Osteocyte (in vitro differentiated cells): ENCODE results near the gene FZD7. TPM values are rescaled to one million over a fixed set of nuclear protein-coding genes. Genes with fewer than 3 reads are reported as not detected.
A peak's percentile ranks its signal among the peaks of the same experiment; 100 is the strongest.

Experiments
- DNase-seq: peaks from one replicate; pipeline ENCODE4 v3.0.0; 2021; ENCODE audit warnings: mixed read lengths; ENCODE audit not compliant: unreplicated experiment; ENCODE audit errors: extremely low spot score
- H3K27ac Mint-ChIP-seq: one replicate; pipeline ENCODE4 v1.8.0; 2021; ENCODE audit warnings: mild to moderate bottlenecking, mixed read lengths; ENCODE audit not compliant: unreplicated experiment
- H3K27me3 Mint-ChIP-seq: one replicate; pipeline ENCODE4 v1.8.0; 2021; ENCODE audit warnings: mixed read lengths; ENCODE audit not compliant: unreplicated experiment
- H3K36me3 Mint-ChIP-seq: one replicate; pipeline ENCODE4 v1.8.0; 2021; ENCODE audit warnings: mixed read lengths; ENCODE audit not compliant: unreplicated experiment
- H3K4me1 Mint-ChIP-seq: one replicate; pipeline ENCODE4 v1.8.0; 2021; ENCODE audit warnings: mixed read lengths; ENCODE audit not compliant: unreplicated experiment
- H3K4me3 Mint-ChIP-seq: one replicate; pipeline ENCODE4 v1.8.0; 2021; ENCODE audit warnings: mild to moderate bottlenecking, moderate library complexity, mixed read lengths; ENCODE audit not compliant: unreplicated experiment
- H3K9me3 Mint-ChIP-seq: one replicate; pipeline ENCODE4 v1.8.0; 2021; ENCODE audit warnings: mixed read lengths; ENCODE audit not compliant: unreplicated experiment
- CTCF ChIP-seq: fragments of 200-600 bp; sonication (generic); IDR thresholded peaks from 2 replicates; pipeline ENCODE4 v1.5.0; 2021; ENCODE audit warnings: antibody characterized with exemption, mild to moderate bottlenecking, moderate library complexity
- total RNA-seq: library from RNA; stranded (reverse); gene quantifications from 2 replicates; pipeline ENCODE4 v1.2.1, GENCODE V29; 2021

FZD7 gene
- total RNA-seq, 1 donor from 2014 or later: 37.0 TPM

- Mint-ChIP-seq H3K36me3 (no peaks in the 10 kb centered on the region), H3K4me3 (no peak overlapping the region), H3K27ac (no peak overlapping the region), H3K4me1 (peaks cover 14% of the 10 kb centered on the region), H3K9me3 (no peaks in the 10 kb centered on the region), H3K27me3 (peaks cover 8% of the 10 kb centered on the region)
- TF ChIP-seq CTCF: no peak
- no peak for DNase-seq
Observed at GRCh38 chr2:202061695-202062094, 28.0 kb downstream of the FZD7 start.

- no peak for TF ChIP-seq CTCF
- no peak overlapping the region for H3K4me3 Mint-ChIP-seq
- no peak for DNase-seq
- H3K27ac Mint-ChIP-seq: peak overlapping the region; percentile 69
- peaks cover 14% of the 10 kb centered on the region for H3K4me1 Mint-ChIP-seq
- H3K9me3 Mint-ChIP-seq: no peaks in the 10 kb centered on the region
- no peaks in the 10 kb centered on the region for H3K27me3 Mint-ChIP-seq
- no peaks in the 10 kb centered on the region for H3K36me3 Mint-ChIP-seq
Observed at GRCh38 chr2:202064171-202064880, 30.7 kb downstream of the FZD7 start.

GRCh38 chr2:202064881-202065230, 31.2 kb downstream of the FZD7 start:
- Mint-ChIP-seq H3K27ac (peak overlapping the region; percentile 69), H3K9me3 (no peaks in the 10 kb centered on the region), H3K27me3 (no peaks in the 10 kb centered on the region), H3K36me3 (no peaks in the 10 kb centered on the region), H3K4me1 (peaks cover 14% of the 10 kb centered on the region), H3K4me3 (no peak overlapping the region)
- no peak for DNase-seq
- no peak for TF ChIP-seq CTCF

GRCh38 chr2:202065876-202066275, 32.2 kb downstream of the FZD7 start:
- H3K36me3 Mint-ChIP-seq: no peaks in the 10 kb centered on the region
- DNase-seq: no peak
- H3K27ac Mint-ChIP-seq: no peak overlapping the region
- TF ChIP-seq CTCF: no peak
- peaks cover 14% of the 10 kb centered on the region for H3K4me1 Mint-ChIP-seq
- H3K4me3 Mint-ChIP-seq: no peak overlapping the region
- no peaks in the 10 kb centered on the region for H3K27me3 Mint-ChIP-seq
- no peaks in the 10 kb centered on the region for H3K9me3 Mint-ChIP-seq

- Mint-ChIP-seq H3K27ac (no peak overlapping the region), H3K27me3 (no peaks in the 10 kb centered on the region), H3K4me3 (no peak overlapping the region), H3K4me1 (peaks cover 14% of the 10 kb centered on the region), H3K36me3 (no peaks in the 10 kb centered on the region), H3K9me3 (no peaks in the 10 kb centered on the region)
- TF ChIP-seq CTCF: no peak
- DNase-seq: no peak
Observed at GRCh38 chr2:202066875-202067274, 33.2 kb downstream of the FZD7 start.
